HG03064 (cell line): ENCODE measurements around the gene KRTAP10-11.
"Not testable (repeated sequence)": the region's sequence is repeated elsewhere in the genome, so short reads cannot be mapped to it uniquely, and the experiment has no call there.

Experiments used
- ATAC-seq: cut with Tn5 transposase; IDR thresholded peaks from one replicate; pipeline ENCODE4 v1.9.1; 2021; ENCODE audit warnings: low read depth; ENCODE audit not compliant: unreplicated experiment

KRTAP10-11 gene, protein sequence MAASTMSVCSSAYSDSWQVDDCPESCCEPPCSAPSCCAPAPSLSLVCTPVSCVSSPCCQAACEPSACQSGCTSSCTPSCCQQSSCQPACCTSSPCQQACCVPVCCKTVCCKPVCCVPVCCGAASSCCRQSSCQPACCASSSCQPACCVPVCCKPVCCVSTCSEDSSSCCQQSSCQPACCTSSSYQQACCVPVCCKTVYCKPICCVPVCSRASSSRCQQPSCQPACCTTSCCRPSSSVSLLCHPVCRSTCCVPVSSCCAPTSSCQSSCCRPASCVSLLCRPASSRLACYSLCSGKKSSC

GRCh38 chr21:44646366-44647221 lies at the start of gene KRTAP10-11:
Gene KRTAP10-11 (plus strand): TSS chr21:44646414. CDS start chr21:44646459, 45 bp downstream.
- not testable (repeated sequence) for ATAC-seq

DNA sequence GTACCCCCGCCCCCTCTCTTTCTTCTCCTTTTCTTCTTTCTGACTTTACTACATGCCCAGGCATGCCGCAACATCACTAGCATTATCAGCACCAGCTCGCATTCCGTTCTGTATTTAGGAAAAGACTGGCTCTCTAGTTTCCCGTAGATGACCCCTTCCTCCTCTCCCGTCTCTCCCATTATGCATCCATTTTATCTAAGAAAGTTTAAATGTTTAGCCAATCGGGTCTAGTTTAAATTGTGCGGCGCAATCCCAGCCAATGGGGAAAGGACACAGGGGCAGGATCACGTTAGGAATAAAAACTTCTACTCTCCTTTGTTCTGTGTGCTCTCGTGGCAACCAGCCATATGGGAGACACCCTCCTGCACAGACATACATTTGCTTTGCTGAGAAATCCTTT lies 48.2 kb upstream of the KRTAP10-11 start:
- ATAC-seq, result no peak

DNA sequence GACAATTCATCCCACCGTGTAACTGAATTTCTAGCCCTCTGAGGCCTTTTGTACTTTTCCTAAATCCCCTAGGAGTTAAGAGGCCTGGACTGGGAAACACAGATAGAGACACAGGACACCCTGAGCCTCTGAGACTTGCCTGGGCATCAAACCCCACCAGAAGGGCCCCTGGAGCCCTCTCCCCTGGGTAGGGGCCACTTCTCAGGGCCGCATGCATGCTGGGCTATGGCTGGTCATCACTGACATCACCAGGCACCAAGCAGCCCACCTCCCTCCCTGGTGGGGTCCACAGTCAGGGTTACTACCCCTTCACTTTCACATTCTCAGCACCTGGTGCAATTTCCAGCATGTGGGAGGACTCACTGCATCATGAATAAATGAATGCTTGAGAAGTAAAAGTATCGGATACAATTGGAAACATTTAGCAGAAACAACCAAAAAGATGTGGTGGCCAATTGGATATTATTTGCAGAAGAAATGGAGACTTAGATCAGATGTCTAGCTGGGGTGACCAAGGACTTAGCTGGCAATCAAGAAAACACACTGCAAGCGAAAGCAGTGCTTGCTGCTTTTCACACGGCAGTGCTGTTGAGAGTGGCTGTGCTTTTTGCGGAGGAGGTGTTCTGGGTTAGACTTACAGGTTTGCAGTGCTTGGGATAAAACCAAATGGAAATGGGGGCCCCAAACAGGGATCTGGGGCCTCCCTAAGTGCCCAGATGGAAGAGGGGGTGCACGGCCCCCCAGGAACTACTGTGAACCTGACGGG lies 46.8 kb upstream of the KRTAP10-11 start:
- no peak for ATAC-seq

GRCh38 chr21:44600118-44600978 lies 45.9 kb upstream of the KRTAP10-11 start, which contains the start of gene KRTAP10-7:
Gene KRTAP10-7 (plus strand): TSS chr21:44600597. CDS start chr21:44600622, 25 bp downstream.
- not testable (repeated sequence) for ATAC-seq

GRCh38 chr21:44601091-44601490 lies 45.1 kb upstream of the KRTAP10-11 start:
- ATAC-seq, result not testable (repeated sequence)

- ATAC-seq, result no peak
Measured at GRCh38 chr21:44601596-44602462, 44.4 kb upstream of the KRTAP10-11 start.

DNA sequence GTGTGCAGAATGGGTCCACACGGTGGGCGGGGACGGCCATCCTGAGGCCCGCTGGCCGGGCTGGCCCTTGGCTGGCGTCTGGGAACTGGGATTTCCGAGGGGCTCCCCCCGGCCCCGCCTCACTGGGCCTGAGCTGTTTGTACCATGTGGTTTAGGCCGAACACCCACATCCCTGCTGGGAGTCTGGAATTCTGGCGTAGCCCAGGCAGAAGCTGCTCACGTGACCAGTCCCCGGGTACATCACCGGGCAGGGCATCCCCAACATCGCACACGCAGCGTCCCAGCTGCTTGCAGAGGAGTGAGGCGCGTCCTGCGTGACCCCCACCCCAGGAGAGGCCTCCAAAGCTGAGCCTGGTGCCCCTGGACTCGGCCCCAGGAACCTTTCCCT lies 43.8 kb upstream of the KRTAP10-11 start:
- no peak for ATAC-seq

DNA sequence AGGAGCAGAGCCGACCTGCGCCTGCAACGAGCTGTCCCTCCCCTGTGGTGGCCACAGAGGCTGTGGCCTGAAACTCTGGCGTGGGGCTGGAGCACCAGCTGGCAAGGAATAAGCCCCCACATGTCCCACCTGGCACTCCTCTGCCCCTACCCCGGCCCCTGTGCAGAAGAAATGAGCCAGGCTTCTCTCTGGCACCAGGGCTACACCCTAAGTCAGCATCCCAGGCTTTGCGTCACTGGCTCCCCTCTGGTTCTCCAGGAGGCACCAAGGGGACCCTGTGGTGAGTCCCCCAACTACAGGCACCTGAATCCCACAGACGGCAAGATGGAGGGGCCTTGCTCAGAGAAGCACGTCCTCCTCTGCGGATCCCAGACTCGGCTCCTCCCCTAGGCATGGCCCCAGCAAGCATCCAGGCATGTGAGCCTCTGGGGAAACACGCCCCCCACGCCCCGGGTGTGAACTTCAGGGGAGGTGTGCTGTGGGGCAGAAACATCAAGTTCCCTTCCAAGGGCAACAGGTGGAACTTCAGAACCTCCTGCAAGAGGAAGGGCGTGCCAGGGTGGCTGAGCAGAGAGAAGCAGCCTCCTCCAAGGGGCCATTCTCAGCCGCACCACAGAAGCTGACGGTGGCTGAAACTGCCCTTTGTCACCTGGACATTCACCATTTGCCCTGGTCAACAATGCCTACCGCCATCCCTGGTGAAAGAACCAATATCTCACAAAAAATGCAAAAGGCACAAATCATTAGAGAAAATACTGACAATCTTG lies 42.9 kb upstream of the KRTAP10-11 start:
- no peak for ATAC-seq

GRCh38 chr21:44603911-44604310 lies 42.3 kb upstream of the KRTAP10-11 start:
- no peak for ATAC-seq

GRCh38 chr21:44606495-44606894 lies 39.7 kb upstream of the KRTAP10-11 start:
- ATAC-seq, result no peak

GRCh38 chr21:44609193-44609592 lies 37.0 kb upstream of the KRTAP10-11 start:
- ATAC-seq, result no peak

GRCh38 chr21:44610157-44610843 lies 35.9 kb upstream of the KRTAP10-11 start:
- not testable (repeated sequence) for ATAC-seq

DNA sequence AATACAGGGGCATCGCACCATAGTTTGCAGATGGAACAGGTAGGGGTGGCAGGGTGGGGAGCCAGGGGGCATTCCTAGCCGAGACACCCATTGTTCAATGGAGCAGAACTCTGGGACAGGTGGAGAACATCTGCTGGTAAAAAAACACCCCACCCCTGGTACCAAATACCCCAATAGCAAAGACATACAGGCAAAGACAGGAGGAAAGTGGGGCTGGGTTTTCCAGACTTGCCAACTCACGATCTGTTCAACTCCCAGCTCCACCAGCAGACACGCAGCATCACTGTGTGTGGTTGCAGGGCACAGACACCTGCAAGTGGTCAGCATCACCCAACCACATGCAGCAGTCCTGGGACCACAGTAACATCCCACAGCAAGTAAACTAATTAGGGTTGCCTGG lies 34.7 kb upstream of the KRTAP10-11 start:
- no peak for ATAC-seq

DNA sequence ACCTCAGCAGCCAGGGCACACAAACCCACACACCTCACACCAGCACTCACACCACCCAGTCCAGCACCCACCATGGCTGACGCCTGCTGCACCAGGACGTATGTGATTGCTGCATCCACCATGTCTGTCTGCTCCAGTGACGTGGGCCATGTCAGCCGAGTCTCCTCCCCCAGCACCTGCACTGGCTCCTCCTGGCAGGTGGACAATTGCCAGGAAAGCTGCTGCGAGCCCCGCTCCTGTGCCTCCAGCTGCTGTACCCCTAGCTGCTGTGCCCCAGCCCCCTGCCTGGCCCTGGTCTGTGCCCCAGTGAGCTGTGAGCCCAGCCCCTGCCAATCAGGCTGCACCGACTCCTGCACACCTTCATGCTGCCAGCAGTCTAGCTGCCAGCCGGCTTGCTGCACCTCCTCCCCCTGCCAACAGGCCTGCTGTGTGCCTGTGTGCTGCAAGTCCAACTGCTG lies 34.2 kb upstream of the KRTAP10-11 start, which contains the start of gene KRTAP10-8:
KRTAP10-8 (plus strand) TSS at position 51 of the 458 bp plus-strand sequence; CDS start at position 73, 22 bp downstream.
- no peak for ATAC-seq

- ATAC-seq, result no peak
Measured at GRCh38 chr21:44612669-44613229, 33.5 kb upstream of the KRTAP10-11 start.

DNA sequence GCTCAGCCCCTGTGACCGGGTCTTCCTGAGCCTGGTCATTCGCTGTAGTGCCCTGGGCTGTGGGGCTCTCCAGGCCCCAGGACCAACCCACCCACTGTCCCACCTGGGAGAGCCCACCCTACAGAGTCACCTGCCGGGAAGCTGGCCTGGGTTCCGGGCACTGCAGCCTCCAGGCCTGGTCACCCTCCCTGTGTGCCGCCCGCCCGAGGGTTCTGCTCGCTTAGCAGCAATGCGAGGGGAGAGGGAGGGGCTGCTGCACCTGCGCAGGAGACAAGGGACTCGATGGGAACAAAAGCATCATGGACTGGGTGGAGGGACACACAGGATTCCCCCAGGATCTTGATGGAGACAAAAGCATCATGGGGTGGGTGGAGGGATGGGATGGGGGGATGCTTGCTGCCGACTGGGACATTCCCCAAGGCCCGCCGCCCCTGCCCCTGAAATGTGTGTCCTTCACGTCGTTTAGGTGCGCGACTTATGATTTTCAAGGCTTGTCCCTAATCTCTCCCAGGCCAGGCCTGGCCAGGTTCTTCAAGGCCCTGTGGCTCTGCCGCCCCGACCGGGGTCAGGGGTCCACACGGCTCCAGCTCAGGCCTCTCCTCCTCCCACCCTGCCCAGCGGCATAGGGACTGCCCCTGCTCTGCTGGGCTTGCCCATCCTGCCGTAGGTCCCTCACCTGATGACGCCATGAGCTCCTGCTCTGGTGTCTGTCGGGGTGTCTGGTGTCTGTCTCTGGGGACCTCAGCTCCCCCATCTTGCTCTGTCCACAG lies 32.6 kb upstream of the KRTAP10-11 start:
- ATAC-seq, result no peak
